Inferior parietal cortex (tissue), 1 donor: ENCODE results near the gene SNAPC2.
"Not testable (repeated sequence)": the region's sequence is repeated elsewhere in the genome, so short reads cannot be mapped to it uniquely, and the experiment has no call there.

Experiments used
- DNase-seq: peaks from one replicate; pipeline ENCODE4 v3.0.0-alpha.2; 2016; ENCODE audit errors: extremely low spot score

SNAPC2 gene

DNA sequence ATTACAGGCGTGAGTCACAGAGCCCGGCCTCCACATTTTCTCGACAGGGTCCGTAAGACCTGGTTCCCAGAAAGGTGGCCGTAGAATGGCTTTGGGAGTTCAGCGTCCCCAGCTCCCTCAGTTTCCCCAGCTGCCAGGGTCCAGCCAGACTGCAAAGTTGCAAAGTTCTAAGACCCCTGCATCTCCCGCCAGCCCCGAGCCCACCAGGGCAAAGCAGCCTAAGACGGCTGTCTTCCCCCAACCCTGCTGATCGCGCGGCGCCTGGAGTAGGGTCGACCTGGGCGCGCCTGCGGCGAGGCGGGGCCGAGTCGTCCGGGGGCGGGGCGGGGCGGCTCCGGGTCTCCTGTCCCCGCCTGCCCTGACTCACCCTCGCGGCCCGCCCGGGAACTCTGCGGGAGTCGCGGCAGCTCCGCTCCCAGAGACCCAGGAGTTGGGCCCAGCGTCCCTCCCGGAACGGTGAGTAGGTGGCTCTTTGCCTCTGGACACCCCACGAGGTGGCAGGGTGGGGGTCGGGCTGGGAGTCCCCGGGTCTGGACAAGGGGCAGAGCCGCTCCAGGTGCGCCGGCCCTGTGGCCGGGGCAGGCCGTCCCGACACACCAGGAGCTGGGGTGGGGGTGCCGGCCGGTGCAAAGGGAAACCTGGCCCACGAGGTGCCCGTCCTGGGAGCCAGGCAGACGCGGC is 31.9 kb upstream of the SNAPC2 start, which contains the start of gene LRRC8E:
LRRC8E (plus strand) TSS at position 366 of the 681 bp plus-strand sequence. CDS start 7,094 bp downstream, outside the sequence.
- DNase-seq = no peak

- DNase-seq = no peak
Measured at GRCh38 chr19:7888826-7889217, 31.3 kb upstream of the SNAPC2 start.

GRCh38 chr19:7893362-7894101 is 26.6 kb upstream of the SNAPC2 start:
- DNase-seq = not testable (repeated sequence)

GRCh38 chr19:7894612-7895309 is 25.4 kb upstream of the SNAPC2 start:
- DNase-seq = no peak

- no peak for DNase-seq
Measured at GRCh38 chr19:7895565-7895964, 24.6 kb upstream of the SNAPC2 start.

DNA sequence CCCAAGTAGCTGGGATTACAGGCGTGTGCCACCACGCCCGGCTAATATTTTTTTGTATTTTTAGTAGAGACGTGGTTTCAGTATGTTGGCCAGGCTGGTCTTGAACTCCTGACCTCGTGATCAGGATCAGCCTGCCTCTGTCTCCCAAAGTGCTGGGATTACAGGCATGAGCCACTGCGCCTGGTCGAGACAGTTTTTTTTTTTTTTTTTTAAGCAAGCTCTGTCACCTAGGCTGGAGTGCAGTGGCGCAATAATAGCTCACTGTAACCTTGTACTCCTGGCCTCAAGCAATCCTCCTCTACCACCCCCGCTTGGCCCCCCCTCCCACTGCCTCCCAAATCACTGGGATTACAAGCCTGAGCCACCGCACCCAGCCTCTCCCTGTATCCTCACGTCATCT is 22.8 kb upstream of the SNAPC2 start:
- DNase-seq = no peak

DNA sequence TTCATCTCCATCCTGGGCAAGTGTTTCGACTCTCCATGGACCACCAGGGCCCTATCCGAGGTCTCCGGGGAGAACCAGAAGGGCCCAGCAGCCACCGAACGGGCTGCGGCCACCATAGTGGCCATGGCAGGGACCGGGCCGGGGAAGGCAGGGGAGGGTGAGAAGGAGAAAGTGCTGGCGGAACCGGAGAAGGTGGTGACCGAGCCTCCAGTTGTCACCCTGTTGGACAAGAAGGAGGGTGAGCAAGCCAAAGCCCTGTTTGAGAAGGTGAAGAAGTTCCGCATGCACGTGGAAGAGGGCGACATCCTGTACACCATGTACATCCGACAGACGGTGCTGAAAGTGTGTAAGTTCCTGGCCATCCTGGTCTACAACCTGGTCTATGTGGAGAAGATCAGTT is 21.2 kb upstream of the SNAPC2 start:
- DNase-seq = no peak

GRCh38 chr19:7899751-7900378 is 20.3 kb upstream of the SNAPC2 start:
- DNase-seq = no peak

GRCh38 chr19:7900401-7900870 is 19.7 kb upstream of the SNAPC2 start:
- DNase-seq = no peak

- no peak for DNase-seq
Measured at GRCh38 chr19:7900931-7901330, 19.2 kb upstream of the SNAPC2 start.

DNA sequence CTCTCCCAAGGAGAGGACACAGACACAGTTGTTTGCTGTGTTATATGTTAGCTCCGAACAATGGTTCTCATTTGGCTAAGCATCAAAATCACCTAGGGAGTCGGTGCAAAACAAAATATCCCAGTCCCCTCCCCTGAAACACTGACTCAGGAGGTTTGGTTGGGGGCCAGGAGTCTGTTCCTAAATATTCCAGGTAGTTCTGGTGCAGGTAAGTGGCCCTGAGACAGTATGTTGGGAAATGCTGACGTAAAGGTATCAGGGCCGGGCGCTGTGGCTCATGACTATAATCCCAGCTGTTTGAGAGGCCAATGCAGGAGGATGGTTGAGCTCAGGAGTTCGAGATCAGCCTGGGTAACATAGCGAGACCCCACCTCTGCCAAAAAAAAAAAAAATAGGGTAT is 18.8 kb upstream of the SNAPC2 start:
- no peak for DNase-seq

- DNase-seq = no peak
Measured at GRCh38 chr19:7902796-7903243, 17.3 kb upstream of the SNAPC2 start.

DNA sequence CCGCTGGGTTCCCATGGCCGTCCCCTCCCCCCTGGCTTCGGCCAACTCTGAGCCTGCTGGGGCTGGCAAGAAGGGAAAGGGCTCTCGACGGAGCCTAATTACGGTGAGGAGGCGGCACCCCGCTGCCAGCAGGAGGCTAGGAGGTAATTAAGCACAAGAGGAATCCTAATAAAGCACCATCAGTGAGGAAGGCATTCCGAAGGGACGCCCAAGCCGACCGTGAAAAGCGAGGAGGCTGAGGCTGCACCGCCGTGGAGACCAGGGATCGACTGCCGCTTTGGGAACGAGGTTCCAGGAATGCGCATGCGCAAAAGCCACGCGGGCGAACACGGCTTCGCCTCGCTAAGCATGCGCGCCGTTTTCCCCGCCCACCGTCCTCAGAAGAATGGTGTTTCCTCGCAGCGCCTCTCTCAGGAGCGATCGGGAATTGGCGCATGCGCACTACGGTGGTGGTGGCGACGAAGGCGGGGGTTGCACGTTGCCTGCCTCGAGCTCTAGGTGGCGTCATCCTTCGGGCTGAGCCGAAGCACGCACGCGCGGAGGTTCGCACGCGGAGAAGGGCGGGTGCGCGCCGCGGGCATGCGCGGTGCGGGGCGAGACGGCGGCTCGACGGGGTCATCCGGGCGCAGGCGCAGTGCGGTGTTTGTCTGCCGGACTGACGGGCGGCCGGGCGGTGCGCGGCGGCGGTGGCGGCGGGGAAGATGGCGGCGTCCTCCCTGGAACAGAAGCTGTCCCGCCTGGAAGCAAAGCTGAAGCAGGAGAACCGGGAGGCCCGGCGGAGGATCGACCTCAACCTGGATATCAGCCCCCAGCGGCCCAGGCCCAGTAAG is 16.7 kb upstream of the SNAPC2 start, which contains the start of gene MAP2K7:
MAP2K7 (plus strand) TSS at position 634 of the 830 bp plus-strand sequence; CDS start at position 702, 68 bp downstream.
- DNase-seq = peak; percentile 99

DNA sequence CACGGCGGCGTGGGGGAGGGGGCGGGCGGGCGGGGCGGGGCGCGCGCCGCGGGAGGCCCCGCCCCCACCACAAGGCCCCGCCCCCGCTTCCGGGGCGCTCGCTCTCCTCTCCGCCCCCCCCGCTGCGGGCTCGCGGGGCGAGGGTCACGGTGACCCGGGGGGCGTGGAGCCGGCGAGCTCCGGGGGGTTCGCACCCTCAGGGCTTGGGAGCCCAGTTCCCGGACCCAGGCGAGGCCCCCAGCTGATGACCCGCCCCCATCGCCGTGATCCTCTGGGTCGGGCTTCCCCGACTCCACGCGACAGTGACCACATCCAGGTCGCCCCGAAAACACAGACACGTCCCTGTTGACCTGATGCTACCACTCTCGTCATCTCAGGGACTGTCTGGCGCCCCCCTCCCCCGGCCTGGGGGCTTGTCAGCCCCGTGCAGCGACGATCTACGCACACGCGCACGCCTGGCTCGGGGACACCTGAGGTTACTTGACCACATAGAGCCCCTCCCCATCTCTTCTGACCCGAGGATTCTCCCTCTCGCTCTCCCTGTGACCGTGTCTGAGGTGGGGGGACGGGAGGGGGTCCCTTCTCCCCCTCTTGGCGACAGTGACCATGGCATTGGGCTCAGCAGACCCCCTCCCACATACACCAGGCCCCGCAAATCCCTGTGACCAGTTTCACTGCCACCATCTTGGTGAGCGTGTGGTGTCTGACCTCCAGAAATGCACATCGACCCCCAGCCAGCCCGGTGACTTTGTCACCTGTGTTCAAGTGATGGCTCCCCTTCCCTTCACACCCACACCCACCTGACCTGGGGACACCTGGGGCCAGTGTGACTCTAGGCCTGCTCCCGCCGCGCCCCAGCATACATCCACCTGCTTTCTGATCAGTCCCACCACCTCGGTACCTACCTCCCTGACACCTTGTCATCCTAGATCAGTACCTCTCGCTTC is 15.8 kb upstream of the SNAPC2 start:
- no peak for DNase-seq

DNA sequence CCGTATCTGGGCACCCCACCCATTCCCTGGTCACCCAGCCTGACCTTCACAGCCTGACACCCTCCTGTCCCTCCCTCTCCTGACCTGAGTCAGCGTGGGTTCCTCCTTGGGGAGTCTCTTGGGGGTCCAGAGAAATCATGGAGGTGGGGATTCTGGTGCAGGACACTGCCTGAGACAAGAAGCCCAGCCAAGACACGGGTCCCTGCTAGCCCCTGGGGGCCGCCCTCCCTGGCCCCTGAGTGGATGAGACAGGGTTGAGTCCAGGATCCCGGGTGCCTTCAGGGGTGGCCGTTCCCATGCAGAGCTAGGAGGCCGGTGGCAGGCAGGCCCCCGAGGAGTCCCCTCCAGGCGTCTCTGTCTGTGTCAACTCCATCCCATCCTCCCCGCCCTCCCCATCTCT is 14.9 kb upstream of the SNAPC2 start:
- DNase-seq = no peak

DNA sequence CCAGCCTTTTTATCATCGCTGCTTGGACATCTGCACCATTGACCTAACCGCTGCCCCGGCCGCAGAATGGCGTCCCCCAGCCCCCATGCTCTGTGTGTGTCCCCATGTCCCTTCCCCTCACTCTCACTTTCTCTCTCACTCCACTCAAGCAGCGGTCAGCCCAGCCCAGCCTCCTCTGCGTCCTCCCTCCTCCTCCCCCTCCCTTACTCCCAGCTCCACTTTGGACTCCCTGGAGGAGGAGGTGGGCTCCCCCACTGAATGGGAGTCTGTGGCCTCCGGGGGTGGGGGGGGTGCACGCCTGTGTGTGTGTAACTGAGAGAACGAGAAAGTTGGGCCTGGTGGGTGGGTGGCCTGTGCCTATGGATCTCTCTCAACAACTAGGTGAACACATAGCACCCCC is 14.3 kb upstream of the SNAPC2 start:
- no peak for DNase-seq

DNA sequence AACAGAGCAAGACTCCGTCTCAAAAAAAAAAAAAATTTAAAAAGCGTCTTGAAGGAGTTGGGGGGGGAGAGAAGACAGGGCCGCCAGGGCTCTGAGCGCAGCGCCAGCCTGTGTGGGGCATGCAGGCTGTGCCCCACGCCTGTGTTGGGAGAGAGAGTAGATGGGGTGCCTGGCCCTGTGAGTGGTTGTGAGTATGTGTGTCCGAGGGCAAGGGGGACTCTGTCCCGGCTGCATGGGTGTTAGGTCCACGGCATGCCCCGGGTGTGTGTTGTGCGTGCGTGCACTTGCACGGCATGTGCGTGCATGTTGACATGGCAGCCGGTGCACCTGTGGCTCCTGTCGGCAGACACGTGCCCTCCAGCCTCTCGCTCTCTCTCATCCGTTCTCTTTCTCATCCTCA is 13.0 kb upstream of the SNAPC2 start:
- DNase-seq = no peak

DNA sequence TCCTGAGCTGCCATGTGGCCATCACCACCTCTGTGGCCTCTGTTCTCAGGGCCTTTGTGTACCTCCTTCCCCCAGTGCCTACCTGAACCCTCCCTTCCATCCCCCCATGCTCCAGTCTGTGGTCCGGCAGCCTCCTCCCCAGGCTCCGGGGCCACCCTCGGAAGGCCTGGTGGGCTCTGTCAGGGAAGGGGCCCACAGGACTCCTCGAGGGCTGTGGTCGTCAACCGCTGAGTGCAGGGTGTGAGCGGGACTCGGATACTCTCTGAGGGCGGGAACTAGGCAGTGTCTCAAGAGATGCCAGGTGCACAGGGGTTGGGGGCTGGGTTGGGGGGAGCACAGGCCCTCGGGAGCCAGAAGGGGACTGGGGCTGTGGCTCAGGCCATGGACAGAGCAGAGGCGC is 12.6 kb upstream of the SNAPC2 start:
- DNase-seq = no peak

DNA sequence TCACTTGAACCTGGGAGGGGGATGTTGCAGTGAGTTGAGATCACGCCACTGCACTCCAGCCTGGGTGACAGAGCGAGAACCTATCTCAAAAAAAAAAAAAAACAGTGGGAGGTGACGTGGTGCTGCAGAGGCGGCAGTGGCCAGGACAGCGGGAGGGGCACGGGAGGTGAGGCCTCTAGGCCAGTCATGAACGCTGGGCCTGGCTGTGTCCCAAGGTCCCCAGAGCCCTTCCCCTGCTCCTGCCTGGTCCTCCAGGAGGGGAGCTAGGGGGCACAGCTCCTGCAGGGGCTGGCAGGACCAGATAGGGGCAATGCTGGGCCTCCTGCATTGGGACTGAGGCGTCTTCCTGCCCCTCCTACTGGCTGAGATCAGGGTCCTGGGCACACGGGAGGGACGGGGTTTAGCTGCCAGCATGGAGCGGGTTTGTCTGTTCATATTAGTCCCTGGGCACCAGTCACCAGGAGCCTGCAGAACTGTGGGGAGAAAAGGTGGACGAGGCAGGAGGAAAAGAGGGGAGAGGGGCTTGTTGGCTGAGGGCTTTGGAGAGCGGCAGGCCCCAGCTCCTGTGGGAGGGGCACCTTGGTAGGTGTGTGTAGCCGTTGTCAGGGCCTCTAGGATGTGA is 11.9 kb upstream of the SNAPC2 start:
- no peak for DNase-seq
